Measurements from ENCODE around the gene CYLD.

The CYLD gene

GRCh38 chr16:50804290-50804907 lies 62.5 kb downstream of the CYLD start:
- Histone ChIP-seq H3K27ac (no peak overlapping the region), H3K27me3 (ENCODE audit: insufficient read depth, low read depth, severe bottlenecking) (no peaks in the 10 kb centered on the region), H3K36me3 (no peaks in the 10 kb centered on the region), H3K4me3 (ENCODE audit: low read depth, low read length) (no peak overlapping the region), H3K9me3 (ENCODE audit: severe bottlenecking) (no peaks in the 10 kb centered on the region)
- no peak for TF ChIP-seq CTCF (IDR thresholded peaks at IDR 0.05; ENCODE audit: low read depth, low read length)
- no peak for DNase-seq

- TF ChIP-seq CTCF (IDR thresholded peaks at IDR 0.05; ENCODE audit: low read depth, low read length), result peak; percentile 81
- Histone ChIP-seq H3K4me3 (ENCODE audit: low read depth, low read length) (peak overlapping the region; percentile 27), H3K36me3 (no peaks in the 10 kb centered on the region), H3K27me3 (ENCODE audit: insufficient read depth, low read depth, severe bottlenecking) (no peaks in the 10 kb centered on the region), H3K27ac (no peak overlapping the region), H3K9me3 (ENCODE audit: severe bottlenecking) (no peaks in the 10 kb centered on the region)
- peak; percentile 87 for DNase-seq
Measured at GRCh38 chr16:50806099-50807062, 64.5 kb downstream of the CYLD start.

- H3K9me3 ChIP-seq (ENCODE audit: severe bottlenecking), result no peaks in the 10 kb centered on the region
- H3K27ac ChIP-seq, result no peak overlapping the region
- TF ChIP-seq CTCF (IDR thresholded peaks at IDR 0.05; ENCODE audit: low read depth, low read length), result no peak
- H3K27me3 ChIP-seq (ENCODE audit: insufficient read depth, low read depth, severe bottlenecking), result no peaks in the 10 kb centered on the region
- no peak for DNase-seq
- H3K36me3 ChIP-seq, result no peaks in the 10 kb centered on the region
- no peak overlapping the region for H3K4me3 ChIP-seq (ENCODE audit: low read depth, low read length)
Measured at GRCh38 chr16:50808929-50809538, 67.1 kb downstream of the CYLD start.

GRCh38 chr16:50809561-50809960 lies 67.7 kb downstream of the CYLD start:
- no peaks in the 10 kb centered on the region for H3K27me3 ChIP-seq (ENCODE audit: insufficient read depth, low read depth, severe bottlenecking)
- TF ChIP-seq CTCF (IDR thresholded peaks at IDR 0.05; ENCODE audit: low read depth, low read length), result no peak
- DNase-seq, result no peak
- no peak overlapping the region for H3K4me3 ChIP-seq (ENCODE audit: low read depth, low read length)
- no peaks in the 10 kb centered on the region for H3K9me3 ChIP-seq (ENCODE audit: severe bottlenecking)
- H3K36me3 ChIP-seq, result no peaks in the 10 kb centered on the region
- H3K27ac ChIP-seq, result no peak overlapping the region

- Histone ChIP-seq H3K27ac (no peak overlapping the region), H3K4me3 (ENCODE audit: low read depth, low read length) (no peak overlapping the region), H3K27me3 (ENCODE audit: insufficient read depth, low read depth, severe bottlenecking) (no peaks in the 10 kb centered on the region), H3K9me3 (ENCODE audit: severe bottlenecking) (no peaks in the 10 kb centered on the region), H3K36me3 (no peaks in the 10 kb centered on the region)
- no peak for TF ChIP-seq CTCF (IDR thresholded peaks at IDR 0.05; ENCODE audit: low read depth, low read length)
- DNase-seq, result no peak
Measured at GRCh38 chr16:50810241-50810965, 68.5 kb downstream of the CYLD start.

All from WERI-Rb-1 (cell line).